ENCODE data around the gene DISP2. TPM values are rescaled to one million over a fixed set of nuclear protein-coding genes. Genes with fewer than 3 reads are reported as not detected.

DISP2 gene
- total RNA-seq, 2 donors from 2014 or later, result 0.04 to 0.40 TPM

GRCh38 chr15:40345225-40345866 lies 12.7 kb upstream of the DISP2 start:
- H3K9ac ChIP-seq (ENCODE audit: extremely low read depth, low read length, poor library complexity, severe bottlenecking), result no peak overlapping the region
- no peak overlapping the region for H3K27ac ChIP-seq (ENCODE audit: low read depth, low read length)
- H3K9me3 ChIP-seq (ENCODE audit: control insufficient read depth, low read length), result no peaks in the 10 kb centered on the region
- peaks cover 3% of the 10 kb centered on the region for H3K4me1 ChIP-seq (ENCODE audit: control insufficient read depth, insufficient read depth, low read length)
- Mint-ChIP-seq H3K36me3 (ENCODE audit: low read depth) (no peaks in the 10 kb centered on the region), H3K27ac (no peak overlapping the region), H3K9me3 (no peaks in the 10 kb centered on the region), H3K27me3 (ENCODE audit: insufficient read depth) (peaks cover 4% of the 10 kb centered on the region), H3K4me1 (peaks cover 8% of the 10 kb centered on the region), H3K4me3 (no peak overlapping the region)
- TF ChIP-seq CTCF (conservative IDR thresholded peaks at IDR 0.05), result no peak
- no peak for DNase-seq
- H3K4me3 ChIP-seq (ENCODE audit: low read length), result no peak overlapping the region
- H3K36me3 ChIP-seq (ENCODE audit: control insufficient read depth, insufficient read depth, low read length), result no peaks in the 10 kb centered on the region
- H3K27me3 ChIP-seq (ENCODE audit: control insufficient read depth, insufficient read depth, low read length, poor library complexity, severe bottlenecking), result no peaks in the 10 kb centered on the region
- WGBS, 2 experiments (ENCODE audit: insufficient coverage in 1 of 2, insufficient read length in 1 of 2), result 83 to 93% methylated on average over 6 to 10 of the region's 10 CpGs

GRCh38 chr15:40345867-40346578 lies 12.0 kb upstream of the DISP2 start:
- H3K27ac Mint-ChIP-seq, result no peak overlapping the region
- H3K27ac ChIP-seq (ENCODE audit: low read depth, low read length), result no peak overlapping the region
- no peak overlapping the region for H3K9ac ChIP-seq (ENCODE audit: extremely low read depth, low read length, poor library complexity, severe bottlenecking)
- 87 to 95% methylated on average over 3 to 6 of the region's 6 CpGs for WGBS, 2 experiments (ENCODE audit: insufficient coverage in 1 of 2, insufficient read length in 1 of 2)
- H3K9me3 ChIP-seq (ENCODE audit: control insufficient read depth, low read length), result no peaks in the 10 kb centered on the region
- H3K36me3 Mint-ChIP-seq (ENCODE audit: low read depth), result no peaks in the 10 kb centered on the region
- TF ChIP-seq CTCF (conservative IDR thresholded peaks at IDR 0.05), result no peak
- no peak overlapping the region for H3K4me3 Mint-ChIP-seq
- H3K4me1 Mint-ChIP-seq, result peaks cover 8% of the 10 kb centered on the region
- H3K4me1 ChIP-seq (ENCODE audit: control insufficient read depth, insufficient read depth, low read length), result peaks cover 3% of the 10 kb centered on the region
- H3K4me3 ChIP-seq (ENCODE audit: low read length), result no peak overlapping the region
- no peak for DNase-seq
- H3K27me3 Mint-ChIP-seq (ENCODE audit: insufficient read depth), result peaks cover 8% of the 10 kb centered on the region
- H3K9me3 Mint-ChIP-seq, result no peaks in the 10 kb centered on the region
- no peaks in the 10 kb centered on the region for H3K27me3 ChIP-seq (ENCODE audit: control insufficient read depth, insufficient read depth, low read length, poor library complexity, severe bottlenecking)
- no peaks in the 10 kb centered on the region for H3K36me3 ChIP-seq (ENCODE audit: control insufficient read depth, insufficient read depth, low read length)

- H3K4me1 Mint-ChIP-seq, result peaks cover 8% of the 10 kb centered on the region
- Histone ChIP-seq H3K9me3 (ENCODE audit: control insufficient read depth, low read length) (no peaks in the 10 kb centered on the region), H3K27ac (ENCODE audit: low read depth, low read length) (no peak overlapping the region), H3K4me1 (ENCODE audit: control insufficient read depth, insufficient read depth, low read length) (peaks cover 3% of the 10 kb centered on the region), H3K9ac (ENCODE audit: extremely low read depth, low read length, poor library complexity, severe bottlenecking) (no peak overlapping the region), H3K36me3 (ENCODE audit: control insufficient read depth, insufficient read depth, low read length) (no peaks in the 10 kb centered on the region), H3K27me3 (ENCODE audit: control insufficient read depth, insufficient read depth, low read length, poor library complexity, severe bottlenecking) (no peaks in the 10 kb centered on the region), H3K4me3 (ENCODE audit: low read length) (no peak overlapping the region)
- H3K9me3 Mint-ChIP-seq, result no peaks in the 10 kb centered on the region
- WGBS, 2 experiments (ENCODE audit: insufficient coverage in 1 of 2, insufficient read length in 1 of 2), result 91 to 93% methylated on average over 11 to 15 of the region's 15 CpGs
- no peak overlapping the region for H3K27ac Mint-ChIP-seq
- no peaks in the 10 kb centered on the region for H3K36me3 Mint-ChIP-seq (ENCODE audit: low read depth)
- DNase-seq, result no peak
- peaks cover 8% of the 10 kb centered on the region for H3K27me3 Mint-ChIP-seq (ENCODE audit: insufficient read depth)
- no peak for TF ChIP-seq CTCF (conservative IDR thresholded peaks at IDR 0.05)
- no peak overlapping the region for H3K4me3 Mint-ChIP-seq
These were observed 11.2 kb upstream of the DISP2 start for GRCh38 chr15:40346579-40347558.

Measured in endodermal cell (in vitro differentiated cells).